Measurements from ENCODE around the gene APBA3. TPM values are rescaled to one million over a fixed set of nuclear protein-coding genes. Genes with fewer than 3 reads are reported as not detected.

The APBA3 gene
- polyA plus RNA-seq, 2 of the 4 experiments (the other 2 are of a cell fraction) = 5.5 to 10.0 TPM

DNA sequence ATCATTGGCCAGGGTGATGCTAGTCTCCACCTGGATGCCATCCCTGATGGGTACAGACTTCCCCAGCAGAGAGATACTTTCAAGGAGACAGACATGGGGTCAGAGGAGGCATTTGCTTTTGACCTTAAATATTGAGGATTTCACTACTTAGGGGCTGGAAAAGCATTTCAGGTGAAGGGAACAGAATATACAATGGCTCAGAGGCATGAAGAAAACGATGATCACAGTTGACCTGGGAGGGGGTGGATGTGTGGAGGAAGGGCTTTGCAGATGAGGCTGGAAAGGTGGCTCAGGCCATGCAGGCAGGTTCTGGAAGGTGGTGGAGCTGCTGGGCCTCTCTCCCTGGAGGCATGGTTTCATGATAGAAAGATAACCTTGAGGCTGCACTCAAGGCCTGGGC, 20.8 kb upstream of the APBA3 start:
- H3K4me1 ChIP-seq = peaks cover 9% of the 10 kb centered on the region; the same call in 1 of the 3 replicates
- 0 out of 2 replicates have a peak, but pooled peaks have one; percentile 51 for TF ChIP-seq HDAC2 (IDR thresholded peaks at IDR 0.05)
- peak; percentile 79; the same call in 1 of the 2 replicates for TF ChIP-seq KDM1A (IDR thresholded peaks at IDR 0.05; ENCODE audit: low read depth)
- no peak for TF ChIP-seq MAZ (IDR thresholded peaks at IDR 0.05; ENCODE audit: borderline replicate concordance, low read depth, low read length)
- H3K9me3 ChIP-seq = peaks cover 19% of the 10 kb centered on the region
- DNase-seq (ENCODE audit: low read depth in 1 of 2, low spot score in 1 of 2) = no peak
- H3K27ac ChIP-seq = no peak overlapping the region
- ChIA-PET CTCF (interaction anchor here (0.6 kb wide), 1 partner anchor 206 kb away, joined by 4 read pairs; no protein-coding TSS in a partner anchor), POLR2A (no interaction called here)
- ATAC-seq = no peak
- no peak for FAIRE-seq
- no peak overlapping the region for H3K4me3 ChIP-seq
- WGBS (ENCODE audit: missing lambda C conversion rate) = 85% methylated on average over 1 of the region's 1 CpG
- H3K4me2 ChIP-seq = no peak overlapping the region

GRCh38 chr19:3781603-3782002, 20.1 kb upstream of the APBA3 start:
- H3K9me3 ChIP-seq = peaks cover 19% of the 10 kb centered on the region
- FAIRE-seq = no peak
- CTCF ChIA-PET = interaction anchor here (0.6 kb wide), 1 partner anchor 206 kb away, joined by 4 read pairs; no protein-coding TSS in a partner anchor

DNA sequence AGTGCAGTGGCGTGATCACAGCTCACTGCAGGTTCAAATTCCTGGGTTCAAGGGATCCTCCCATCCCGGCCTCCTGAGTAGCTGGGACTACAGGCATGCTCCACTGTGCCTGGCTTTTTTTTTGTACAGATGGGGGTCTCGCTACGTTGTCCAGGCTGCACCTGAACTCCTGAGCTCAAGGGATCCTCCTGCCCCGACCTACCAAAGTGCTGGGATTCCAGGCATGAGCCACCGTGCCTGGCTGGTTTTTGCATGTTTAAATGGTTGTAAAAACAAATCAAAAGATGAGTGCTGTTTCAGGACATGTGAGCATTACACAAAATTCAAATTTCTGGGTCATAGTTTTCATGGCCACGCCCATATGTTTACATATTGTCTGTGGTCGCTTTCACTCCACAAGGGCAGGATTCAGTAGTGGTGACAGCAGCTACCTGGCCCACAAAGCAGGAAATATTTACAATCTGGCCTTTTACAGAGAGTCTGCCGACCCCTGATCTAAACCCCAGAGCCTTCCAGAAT, 19.4 kb upstream of the APBA3 start:
- Histone ChIP-seq H3K27ac (no peak overlapping the region), H3K4me3 (no peak overlapping the region), H3K9me3 (peaks cover 19% of the 10 kb centered on the region), H3K4me1 (peaks cover 9% of the 10 kb centered on the region; the same call in 1 of the 3 replicates), H3K4me2 (no peak overlapping the region)
- no peak for TF ChIP-seq HOXB13 (CRISPR knock-in tag; IDR thresholded peaks at IDR 0.05; ENCODE audit: low read depth)
- no peak for TF ChIP-seq PBX3 (IDR thresholded peaks at IDR 0.05)
- TF ChIP-seq, protein P1, sequence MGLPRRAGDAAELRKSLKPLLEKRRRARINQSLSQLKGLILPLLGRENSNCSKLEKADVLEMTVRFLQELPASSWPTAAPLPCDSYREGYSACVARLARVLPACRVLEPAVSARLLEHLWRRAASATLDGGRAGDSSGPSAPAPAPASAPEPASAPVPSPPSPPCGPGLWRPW (IDR thresholded peaks at IDR 0.05) = no peak
- no peak for TF ChIP-seq CHD2 (IDR thresholded peaks at IDR 0.05; ENCODE audit: low read length, partially characterized antibody)
- TF ChIP-seq CEBPB (IDR thresholded peaks at IDR 0.05) = no peak
- no peak for TF ChIP-seq HOXB5 (CRISPR knock-in tag; IDR thresholded peaks at IDR 0.05)
- DNase-seq (ENCODE audit: low read depth in 1 of 2, low spot score in 1 of 2) (no peak), ATAC-seq (no peak), FAIRE-seq (no peak)
- 41% methylated on average over 5 of the region's 9 CpGs for whole genome bisulfite sequencing (ENCODE audit: missing lambda C conversion rate)
- ChIA-PET POLR2A (no interaction called here), CTCF (interaction anchor here (0.7 kb wide), 1 partner anchor 19 kb away, joined by 3 read pairs; the partner anchor contains the start of genes APBA3 and MRPL54)

More at GRCh38 chr19:3781603-3782002, 20.1 kb upstream of the APBA3 start:
- WGBS (ENCODE audit: missing lambda C conversion rate) = 87% methylated on average over 2 of the region's 2 CpGs
- H3K27ac ChIP-seq = no peak overlapping the region
- TF ChIP-seq CHD2 (IDR thresholded peaks at IDR 0.05; ENCODE audit: low read length, partially characterized antibody) = no peak
- no peak for TF ChIP-seq CBX2 (IDR thresholded peaks at IDR 0.05; ENCODE audit: borderline replicate concordance, low read depth)
- TF ChIP-seq EHMT2 (IDR thresholded peaks at IDR 0.05; ENCODE audit: low read depth) = no peak
- TF ChIP-seq HOXB5 (CRISPR knock-in tag; IDR thresholded peaks at IDR 0.05) = no peak
- TF ChIP-seq CEBPB (IDR thresholded peaks at IDR 0.05) = no peak
- TF ChIP-seq TP53 (CRISPR knock-in tag; IDR thresholded peaks at IDR 0.05) = no peak
- no peak for TF ChIP-seq SREBF2 (IDR thresholded peaks at IDR 0.05)
- TF ChIP-seq MAFK (IDR thresholded peaks at IDR 0.05; ENCODE audit: partially characterized antibody) = no peak
- TF ChIP-seq PBX3 (IDR thresholded peaks at IDR 0.05) = no peak
- TF ChIP-seq HOXA7 (CRISPR knock-in tag; IDR thresholded peaks at IDR 0.05) = no peak
- no peak for TF ChIP-seq BCL3 (IDR thresholded peaks at IDR 0.05)
- TF ChIP-seq RNF2 (IDR thresholded peaks at IDR 0.05; ENCODE audit: borderline replicate concordance, low read depth) = no peak
- no peak for TF ChIP-seq KDM1A (IDR thresholded peaks at IDR 0.05; ENCODE audit: low read depth)
- no peak for TF ChIP-seq PHF8 (IDR thresholded peaks at IDR 0.05; ENCODE audit: borderline replicate concordance, low read depth)
- TF ChIP-seq EP300 (IDR thresholded peaks at IDR 0.05) = no peak
- TF ChIP-seq HOXB13 (CRISPR knock-in tag; IDR thresholded peaks at IDR 0.05; ENCODE audit: low read depth) = no peak
- TF ChIP-seq RAD21 (conservative IDR thresholded peaks at IDR 0.05 in 1 of 2, IDR thresholded peaks at IDR 0.05 in 1 of 2) = no peak
- TF ChIP-seq MYC (IDR thresholded peaks at IDR 0.05; ENCODE audit: borderline replicate concordance, low read length) = no peak
- TF ChIP-seq GATA3 (IDR thresholded peaks at IDR 0.05; ENCODE audit: borderline replicate concordance) = no peak
- H3K4me1 ChIP-seq = peaks cover 9% of the 10 kb centered on the region; the same call in 1 of the 3 replicates
- H3K4me3 ChIP-seq = no peak overlapping the region
- no peak for DNase-seq (ENCODE audit: low read depth in 1 of 2, low spot score in 1 of 2)
- ATAC-seq = no peak
- no peak overlapping the region for H3K4me2 ChIP-seq
- POLR2A ChIA-PET = no interaction called here

Data from A549 (cell line).